ENCODE results near the gene UBIAD1. TPM values are rescaled to one million over a fixed set of nuclear protein-coding genes. Genes with fewer than 3 reads are reported as not detected.

Gene UBIAD1
- total RNA-seq, 2 donors from 2014 or later: 13.1 to 23.2 TPM

DNA sequence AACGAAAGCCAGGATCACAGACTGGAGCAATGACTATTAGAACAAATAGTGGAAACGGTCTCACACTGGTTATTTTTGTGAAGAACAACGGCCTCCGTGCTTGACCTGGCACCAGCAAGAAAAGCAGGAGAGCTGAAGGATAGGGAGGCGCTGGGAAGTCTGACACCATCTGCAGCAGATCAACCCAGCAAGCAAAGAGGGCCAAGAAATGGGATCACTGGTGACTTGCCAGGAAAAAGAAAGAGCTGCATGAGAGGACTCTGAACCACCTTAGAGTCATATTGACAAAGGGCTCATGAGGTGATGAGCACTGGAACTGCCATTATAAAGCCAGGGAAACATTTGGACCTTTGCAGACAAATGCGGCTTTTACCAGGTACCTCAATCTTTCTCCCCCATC lies 35.6 kb upstream of the UBIAD1 start:
- no peaks in the 10 kb centered on the region for H3K9me3 ChIP-seq
- DNase-seq (ENCODE audit: low spot score) (no peak), ATAC-seq (ENCODE audit: insufficient number of reproducible peaks, low FRiP score, low read depth) (no peak)
- TF ChIP-seq, protein P1, sequence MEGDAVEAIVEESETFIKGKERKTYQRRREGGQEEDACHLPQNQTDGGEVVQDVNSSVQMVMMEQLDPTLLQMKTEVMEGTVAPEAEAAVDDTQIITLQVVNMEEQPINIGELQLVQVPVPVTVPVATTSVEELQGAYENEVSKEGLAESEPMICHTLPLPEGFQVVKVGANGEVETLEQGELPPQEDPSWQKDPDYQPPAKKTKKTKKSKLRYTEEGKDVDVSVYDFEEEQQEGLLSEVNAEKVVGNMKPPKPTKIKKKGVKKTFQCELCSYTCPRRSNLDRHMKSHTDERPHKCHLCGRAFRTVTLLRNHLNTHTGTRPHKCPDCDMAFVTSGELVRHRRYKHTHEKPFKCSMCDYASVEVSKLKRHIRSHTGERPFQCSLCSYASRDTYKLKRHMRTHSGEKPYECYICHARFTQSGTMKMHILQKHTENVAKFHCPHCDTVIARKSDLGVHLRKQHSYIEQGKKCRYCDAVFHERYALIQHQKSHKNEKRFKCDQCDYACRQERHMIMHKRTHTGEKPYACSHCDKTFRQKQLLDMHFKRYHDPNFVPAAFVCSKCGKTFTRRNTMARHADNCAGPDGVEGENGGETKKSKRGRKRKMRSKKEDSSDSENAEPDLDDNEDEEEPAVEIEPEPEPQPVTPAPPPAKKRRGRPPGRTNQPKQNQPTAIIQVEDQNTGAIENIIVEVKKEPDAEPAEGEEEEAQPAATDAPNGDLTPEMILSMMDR (IDR thresholded peaks at IDR 0.05): no peak
- H3K4me1 ChIP-seq (ENCODE audit: control insufficient read depth in 1 of 2, low read depth in 2 of 2): no peaks in the 10 kb centered on the region
- peaks cover 59% of the 10 kb centered on the region for H3K36me3 ChIP-seq
- no peaks in the 10 kb centered on the region for H3K27me3 ChIP-seq (replicated peaks; ENCODE audit: insufficient read depth)
- no peak overlapping the region for H3K4me3 ChIP-seq
- peak overlapping the region in 1 of 2 donors; percentile 44 for H3K27ac ChIP-seq

DNA sequence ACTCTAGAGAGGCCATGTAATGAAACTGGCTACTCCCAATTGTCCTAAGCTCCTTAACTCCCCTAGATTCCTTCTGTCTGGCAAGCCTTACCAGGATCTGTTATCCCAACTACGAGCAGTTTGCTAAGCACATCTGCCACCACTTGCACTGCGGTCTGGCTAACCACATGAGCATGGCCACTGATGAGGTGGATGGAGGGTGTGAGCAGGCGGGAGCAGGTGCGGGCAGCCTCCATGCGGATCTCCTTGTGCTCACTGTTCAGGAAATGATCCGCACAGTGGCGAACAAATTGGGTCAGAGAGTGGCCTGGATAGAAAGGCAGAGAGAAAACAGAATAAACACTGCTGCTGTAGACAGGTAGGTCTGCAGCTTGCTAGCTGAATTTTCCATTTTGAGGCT lies 34.7 kb upstream of the UBIAD1 start:
- Histone ChIP-seq H3K9me3 (no peaks in the 10 kb centered on the region), H3K27ac (no peak overlapping the region), H3K4me1 (ENCODE audit: control insufficient read depth in 1 of 2, low read depth in 2 of 2) (no peaks in the 10 kb centered on the region), H3K36me3 (peaks cover 66% of the 10 kb centered on the region), H3K4me3 (no peak overlapping the region), H3K27me3 (replicated peaks; ENCODE audit: insufficient read depth) (no peaks in the 10 kb centered on the region)
- no peak for ATAC-seq (ENCODE audit: insufficient number of reproducible peaks, low FRiP score, low read depth)
- DNase-seq (ENCODE audit: low spot score): no peak
- TF ChIP-seq, protein P1 (IDR thresholded peaks at IDR 0.05): no peak

DNA sequence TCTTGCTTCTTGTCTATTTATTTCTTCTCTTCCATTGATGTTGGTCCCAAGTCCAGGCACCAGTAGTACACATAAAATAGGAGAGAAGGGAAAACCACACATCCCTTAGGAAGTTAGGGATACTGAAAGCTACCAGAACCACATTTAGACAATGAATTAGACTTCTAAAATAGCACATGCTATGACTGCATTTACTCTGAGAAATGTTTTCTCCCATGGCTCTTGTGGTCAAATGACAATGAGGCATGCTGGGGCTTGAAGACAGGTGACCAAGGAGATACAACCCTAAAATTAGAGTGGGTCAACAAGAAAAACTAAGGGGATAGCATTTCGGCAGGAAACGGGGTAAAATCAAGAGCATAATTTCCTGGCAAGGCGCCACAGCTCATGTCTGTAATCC lies 27.8 kb upstream of the UBIAD1 start:
- DNase-seq (ENCODE audit: low spot score) (no peak), ATAC-seq (ENCODE audit: insufficient number of reproducible peaks, low FRiP score, low read depth) (no peak)
- H3K4me3 ChIP-seq: no peak overlapping the region
- TF ChIP-seq, protein P1 (IDR thresholded peaks at IDR 0.05): no peak
- H3K9me3 ChIP-seq: no peaks in the 10 kb centered on the region
- H3K27ac ChIP-seq: no peak overlapping the region
- peaks cover 51% of the 10 kb centered on the region for H3K36me3 ChIP-seq
- no peaks in the 10 kb centered on the region for H3K27me3 ChIP-seq (replicated peaks; ENCODE audit: insufficient read depth)
- no peaks in the 10 kb centered on the region for H3K4me1 ChIP-seq (ENCODE audit: control insufficient read depth in 1 of 2, low read depth in 2 of 2)

DNA sequence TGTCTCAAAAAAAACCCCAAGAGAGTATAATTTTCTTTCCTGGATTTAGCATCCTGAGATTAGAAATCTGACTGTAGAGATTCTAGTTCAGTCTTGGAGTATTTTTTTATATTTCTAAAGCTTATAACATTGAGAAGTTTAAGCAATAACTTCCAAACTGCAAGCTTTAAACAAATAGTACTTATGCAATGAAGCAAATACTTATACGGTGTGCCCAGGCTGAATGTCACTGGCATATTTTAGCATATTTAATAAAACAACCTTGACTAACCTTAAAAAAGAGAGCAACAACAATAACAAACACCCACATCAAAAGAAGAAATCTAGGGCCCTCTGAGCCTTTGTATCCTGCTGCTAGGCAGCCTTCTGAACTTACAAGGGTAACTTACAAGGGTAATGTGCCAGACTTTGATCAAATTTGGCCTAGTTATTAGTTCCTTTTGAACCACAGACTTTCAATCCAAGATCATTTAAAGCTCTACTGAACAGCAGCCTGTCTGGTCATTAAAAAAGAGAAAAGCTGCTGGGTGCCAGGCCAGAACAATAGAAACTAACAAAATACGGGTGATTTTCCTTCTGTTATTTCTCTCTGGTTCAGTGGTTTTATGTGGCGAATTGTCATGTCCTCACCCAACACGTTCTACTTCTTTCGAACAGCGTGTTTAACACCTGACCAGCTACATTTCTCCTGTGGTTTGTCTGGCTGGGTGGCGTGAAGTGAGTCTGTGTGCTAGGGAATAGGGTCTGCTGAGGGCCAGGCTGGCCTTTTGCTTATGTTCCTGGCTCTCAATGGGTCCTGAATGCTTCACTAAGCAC lies 26.9 kb upstream of the UBIAD1 start:
- TF ChIP-seq, protein P1 (IDR thresholded peaks at IDR 0.05): no peak
- no peaks in the 10 kb centered on the region for H3K27me3 ChIP-seq (replicated peaks; ENCODE audit: insufficient read depth)
- no peak overlapping the region for H3K4me3 ChIP-seq
- no peak overlapping the region for H3K27ac ChIP-seq
- peaks cover 51% of the 10 kb centered on the region for H3K36me3 ChIP-seq
- DNase-seq (ENCODE audit: low spot score) (no peak), ATAC-seq (ENCODE audit: insufficient number of reproducible peaks, low FRiP score, low read depth) (no peak)
- no peaks in the 10 kb centered on the region for H3K4me1 ChIP-seq (ENCODE audit: control insufficient read depth in 1 of 2, low read depth in 2 of 2)
- H3K9me3 ChIP-seq: no peaks in the 10 kb centered on the region

DNA sequence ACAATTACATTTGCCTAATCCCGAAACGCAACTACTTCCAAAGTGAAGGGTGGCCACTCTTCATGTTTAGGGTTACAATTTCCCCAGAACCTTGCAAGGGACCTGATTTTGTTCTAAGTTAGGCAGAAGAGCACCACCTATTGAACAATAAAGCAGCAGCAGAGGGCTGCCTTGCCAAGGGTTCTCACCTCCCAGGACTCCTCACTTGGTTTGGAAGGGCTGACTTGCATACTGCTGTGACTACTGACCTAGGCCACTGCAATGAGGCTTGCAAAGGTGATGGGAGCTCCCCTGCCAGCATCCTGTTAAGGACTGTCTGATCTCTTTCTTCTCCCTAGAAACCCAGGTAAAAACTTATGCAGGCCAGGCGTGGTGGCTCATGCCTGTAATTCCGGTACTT lies 24.8 kb upstream of the UBIAD1 start:
- Histone ChIP-seq H3K36me3 (peaks cover 52% of the 10 kb centered on the region), H3K4me1 (ENCODE audit: control insufficient read depth in 1 of 2, low read depth in 2 of 2) (no peaks in the 10 kb centered on the region), H3K4me3 (no peak overlapping the region), H3K27ac (no peak overlapping the region), H3K27me3 (replicated peaks; ENCODE audit: insufficient read depth) (no peaks in the 10 kb centered on the region), H3K9me3 (no peaks in the 10 kb centered on the region)
- ATAC-seq (ENCODE audit: insufficient number of reproducible peaks, low FRiP score, low read depth) (no peak), DNase-seq (ENCODE audit: low spot score) (no peak)
- TF ChIP-seq, protein P1 (IDR thresholded peaks at IDR 0.05): no peak

Measured in thoracic aorta (tissue), 2 donors.